Stimulated activated CD4-positive, alpha-beta T cell treated with anti-CD3 and anti-CD28 coated beads, Interleukin-15, amount 100 ng/mL, for 24 hours (primary cell): ENCODE data around the gene RBM10.

ENCODE experiments used
- DNase-seq: peaks from one replicate; pipeline ENCODE4 v3.0.0-alpha.2; 2020

The RBM10 gene

GRCh38 chrX:47151435-47151834, 6.4 kb downstream of the RBM10 start:
- DNase-seq = no peak

DNA sequence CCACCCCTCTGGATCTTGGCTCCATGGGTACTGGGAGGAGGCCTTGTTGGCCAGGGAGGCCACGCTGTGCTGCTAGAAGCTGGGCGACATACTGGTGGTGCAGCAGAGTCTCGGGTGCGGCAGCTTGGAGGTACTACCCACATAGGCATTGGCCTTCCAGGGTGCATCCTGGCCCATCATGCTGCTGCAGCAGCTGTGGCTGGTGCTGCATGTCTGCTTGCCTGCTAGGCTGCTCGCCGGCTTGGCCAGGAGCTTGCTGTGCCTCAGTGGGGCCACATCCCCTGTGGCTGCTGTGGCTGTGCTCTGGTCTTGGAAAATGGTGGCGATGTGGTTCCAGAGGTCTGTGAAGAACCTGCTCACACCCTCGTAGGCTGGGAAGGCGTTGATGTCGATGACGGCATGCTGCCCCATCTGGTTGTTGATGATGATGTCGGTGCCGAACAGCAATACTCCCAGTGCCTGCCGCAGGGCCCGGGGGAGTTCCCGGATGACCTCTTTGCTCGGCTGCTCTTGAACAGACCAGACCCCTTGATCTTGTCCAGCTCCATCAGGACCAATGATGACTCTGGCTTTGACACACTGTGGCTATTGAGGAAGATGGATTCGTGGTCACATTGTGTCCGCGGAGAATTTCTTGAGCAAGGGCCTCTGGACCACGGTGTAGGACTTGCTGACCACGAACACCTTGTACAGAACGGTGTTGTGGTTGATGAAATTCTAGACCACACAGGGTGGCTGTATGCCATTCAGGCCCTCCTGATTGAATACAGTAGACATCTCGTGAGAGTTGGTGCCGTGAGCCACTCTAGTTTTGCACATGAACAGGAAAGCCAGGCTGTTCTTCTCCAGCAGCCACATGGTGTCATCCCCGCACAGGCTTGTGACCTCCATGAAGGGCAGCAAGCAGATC, 11.8 kb downstream of the RBM10 start:
- DNase-seq = no peak

DNA sequence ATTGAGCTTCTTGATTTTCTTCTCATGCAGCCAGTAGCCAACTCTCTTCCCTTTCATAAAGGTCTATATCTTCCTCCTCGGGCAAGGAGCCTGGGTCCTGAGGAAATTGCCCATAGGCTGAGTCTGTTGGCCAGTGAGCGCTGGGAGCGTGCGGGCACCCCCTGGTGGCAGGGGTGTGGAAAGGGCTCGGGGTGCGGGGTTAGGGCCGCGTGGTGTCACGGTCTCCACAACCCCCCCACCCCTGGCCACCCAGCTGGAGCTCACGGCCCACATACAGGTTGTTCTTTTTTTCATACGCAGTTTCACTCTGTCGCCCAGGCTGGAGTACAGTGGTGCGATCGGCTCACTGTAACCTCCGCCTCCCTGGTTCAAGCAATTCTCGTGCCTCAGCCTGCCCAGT, 13.1 kb downstream of the RBM10 start:
- DNase-seq = no peak

DNA sequence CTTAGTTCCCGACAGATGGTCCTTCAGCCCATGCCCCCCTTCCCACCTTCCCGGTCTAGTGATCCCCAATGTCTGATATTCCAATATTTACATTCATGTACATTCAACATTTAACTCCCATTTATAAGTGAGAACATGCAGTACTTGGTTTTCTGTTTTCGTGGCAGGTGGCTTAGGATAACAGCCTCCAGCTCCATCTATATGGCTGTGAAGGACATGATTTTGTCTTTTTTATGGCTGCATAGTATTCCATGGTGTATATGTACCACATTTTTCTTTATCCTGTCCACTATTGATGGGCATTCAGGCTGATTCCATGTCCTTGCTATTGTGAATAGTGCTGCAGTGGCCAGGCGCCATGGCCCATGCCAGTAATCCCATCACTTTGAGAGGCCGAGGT, 13.8 kb downstream of the RBM10 start:
- DNase-seq = no peak

DNA sequence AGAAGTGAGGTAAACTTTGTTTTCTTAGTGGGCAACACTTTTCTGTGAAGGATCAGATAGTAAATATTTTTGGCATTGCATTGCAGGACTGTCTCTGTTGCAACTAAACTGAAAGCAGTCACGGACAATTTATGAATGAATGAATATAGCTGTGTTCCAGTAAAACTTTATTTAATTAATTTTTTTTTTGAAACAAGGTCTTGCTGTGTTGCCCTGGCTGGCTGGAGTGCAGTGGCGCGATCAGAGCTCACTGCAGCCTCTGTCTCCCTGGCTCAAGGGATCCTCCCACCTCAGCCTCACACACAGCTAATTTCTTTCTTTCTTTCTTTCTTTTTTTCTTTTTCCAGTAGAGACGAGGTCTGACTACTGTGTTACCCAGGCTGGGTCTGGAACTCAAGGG, 15.8 kb downstream of the RBM10 start:
- no peak for DNase-seq

GRCh38 chrX:47162927-47163583, 18.0 kb downstream of the RBM10 start:
- no peak for DNase-seq

GRCh38 chrX:47164420-47164819, 19.4 kb downstream of the RBM10 start:
- DNase-seq = no peak

- no peak for DNase-seq
These were observed 21.1 kb downstream of the RBM10 start for GRCh38 chrX:47166126-47166525.

- no peak for DNase-seq
These were observed 23.6 kb downstream of the RBM10 start for GRCh38 chrX:47168495-47169073.

DNA sequence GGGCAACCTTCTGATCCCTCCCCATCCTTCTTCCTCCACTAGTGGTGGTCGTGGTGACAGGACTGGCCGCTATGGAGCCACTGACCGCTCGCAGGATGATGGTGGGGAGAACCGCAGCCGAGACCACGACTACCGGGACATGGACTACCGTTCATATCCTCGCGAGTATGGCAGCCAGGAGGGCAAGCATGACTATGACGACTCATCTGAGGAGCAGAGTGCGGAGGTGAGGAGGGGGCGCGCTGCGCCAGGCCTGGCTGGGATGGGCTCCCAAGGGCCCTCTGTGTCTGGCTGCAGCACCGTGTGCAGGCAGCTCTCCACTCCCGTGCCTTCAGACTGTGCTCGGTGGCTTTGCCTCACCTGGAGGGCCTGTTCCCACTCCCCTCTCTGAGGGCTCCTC, 24.3 kb downstream of the RBM10 start:
- DNase-seq = no peak

- no peak for DNase-seq
These were observed 24.9 kb downstream of the RBM10 start for GRCh38 chrX:47169726-47170515.

GRCh38 chrX:47170861-47171692, 26.1 kb downstream of the RBM10 start:
- DNase-seq = no peak

- DNase-seq = no peak
These were observed 27.0 kb downstream of the RBM10 start for GRCh38 chrX:47171996-47172395.

DNA sequence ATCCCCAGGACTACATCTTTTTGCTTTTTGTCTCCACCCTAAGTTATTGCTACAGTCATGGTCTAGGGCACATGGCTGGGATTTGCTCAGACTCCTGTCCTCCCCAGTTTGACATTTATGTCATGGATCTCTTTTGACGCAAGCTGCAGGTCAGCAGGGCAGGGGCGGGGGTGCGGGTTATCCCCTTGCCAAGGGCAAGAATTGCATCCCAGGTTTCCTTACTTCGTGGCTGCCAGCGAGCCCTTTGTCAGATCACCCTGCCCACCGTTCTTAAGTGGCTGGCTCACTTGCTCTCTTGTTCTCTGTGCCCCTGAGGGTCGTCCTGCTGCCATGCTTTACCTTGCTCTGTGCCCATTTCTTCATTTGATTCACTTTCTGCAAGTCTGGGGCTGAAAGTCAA, 27.5 kb downstream of the RBM10 start:
- DNase-seq = no peak

DNA sequence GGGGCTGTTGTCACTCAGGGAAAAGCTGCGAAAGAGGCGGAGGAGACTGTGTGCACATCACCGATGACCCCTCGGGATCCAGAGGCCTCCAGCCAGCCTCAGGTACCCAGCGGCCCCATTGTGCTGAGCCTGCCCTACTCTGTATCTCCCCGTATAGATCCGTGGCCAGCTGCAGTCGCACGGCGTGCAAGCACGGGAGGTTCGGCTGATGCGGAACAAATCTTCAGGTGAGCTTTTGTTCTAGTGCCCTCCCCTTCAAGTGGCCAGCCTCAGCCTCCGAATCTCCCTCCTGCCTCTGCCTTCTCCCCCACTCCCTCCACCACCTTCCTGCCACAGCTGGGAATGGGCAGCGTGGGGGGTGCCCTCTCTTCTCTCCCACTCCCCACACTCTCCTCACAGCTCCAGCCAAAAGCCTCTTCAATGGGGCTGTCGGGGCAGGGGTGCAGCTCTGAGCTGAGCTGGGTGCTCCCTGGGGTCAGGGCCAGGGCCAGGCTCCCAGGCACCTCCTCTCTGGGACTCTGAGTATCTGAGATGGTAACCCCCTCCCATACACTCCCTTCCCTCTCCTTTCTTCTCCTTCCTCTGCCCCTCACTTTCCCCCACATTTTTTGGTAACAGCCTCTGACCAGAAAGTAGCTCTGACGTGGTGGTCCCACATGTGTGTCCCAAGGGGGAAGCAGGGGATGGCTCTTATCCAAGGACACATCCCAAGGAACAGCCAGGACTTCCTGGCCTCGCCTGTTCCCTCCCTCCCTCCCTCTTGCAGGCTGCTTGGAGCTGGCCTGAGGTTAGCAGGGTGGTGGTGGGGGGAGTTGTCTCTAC, 28.2 kb downstream of the RBM10 start:
- no peak for DNase-seq

- no peak for DNase-seq
These were observed 29.4 kb downstream of the RBM10 start for GRCh38 chrX:47174376-47174775.

- no peak for DNase-seq
These were observed 30.0 kb downstream of the RBM10 start for GRCh38 chrX:47174846-47175587.

DNA sequence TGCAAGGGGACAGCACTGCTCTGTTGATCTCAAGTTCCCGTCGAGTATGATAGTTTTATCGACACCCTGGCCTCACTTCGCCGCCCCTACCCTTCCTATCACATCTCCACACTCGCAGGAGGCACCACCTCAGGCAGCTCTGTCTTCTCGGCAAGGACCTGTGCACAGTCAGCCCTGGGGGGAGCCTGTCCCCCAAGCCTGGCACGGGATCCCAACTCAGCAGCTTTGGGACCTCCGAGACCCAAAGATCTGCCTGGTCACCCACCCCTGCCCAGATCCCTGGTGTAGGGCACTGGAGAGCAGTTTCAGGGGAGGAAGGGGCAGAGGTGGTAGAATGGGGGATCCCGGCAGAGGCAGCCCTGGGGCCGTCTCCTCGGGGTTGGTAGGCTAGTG, 30.6 kb downstream of the RBM10 start:
- DNase-seq = no peak

- no peak for DNase-seq
These were observed 31.2 kb downstream of the RBM10 start for GRCh38 chrX:47176101-47176740.

- no peak for DNase-seq
These were observed 32.1 kb downstream of the RBM10 start for GRCh38 chrX:47177079-47177478.
